K562 (cell line): ENCODE results near the gene LRRC8C. TPM values are rescaled to one million over a fixed set of nuclear protein-coding genes. Genes with fewer than 3 reads are reported as not detected.

Experiments used
- ATAC-seq: fragments of 200-7000 bp; cut with Tn5 transposase; 3 replicates; pipeline ENCODE4 v1.9.1; 2020; ENCODE audit warnings: moderate library complexity
- BruUV-seq: library from RNA; stranded (reverse); fragments of 400-500 nt; replicated peaks from 2 replicates; lab custom pipeline; 2021; lab: Mats Ljungman, UMichigan
- CTCF ChIA-PET: fragments of 300-600 bp; formaldehyde crosslinking; extraction: SDS; loops from one replicate; lab custom pipeline; 2021; ENCODE audit warnings: low intra/inter-chr PET ratio; lab: Yijun Ruan, JAX
- POLR2A ChIA-PET: fragments of 300-600, 350-650 bp; sonication (Branson Sonifier 250); formaldehyde crosslinking; extraction: SDS; loops from one replicate; lab custom pipeline; 2021; ENCODE audit warnings: antibody characterized with exemption, inconsistent platforms; lab: Yijun Ruan, JAX
- DNase-seq, 4 experiments: peaks; one replicate each; pipeline versions ENCODE4 v3.0.0 to v3.0.0-alpha.2; 2011 to 2018; ENCODE audit warnings: low spot score in 3 of 4, mixed read lengths in 3 of 4; ENCODE audit errors: extremely low read depth in 1 of 4
- FAIRE-seq: peaks from 2 replicates; lab custom pipeline; 2011; peaks lifted over from hg19 to GRCh38; lab: Jason Lieb, UNC
- H2AFZ ChIP-seq: 2 replicates; pipeline ENCODE4 v1.6.0; 2011; ENCODE audit warnings: low read depth, low read length, control low read depth, inconsistent platforms
- H3K27ac ChIP-seq: fragments of 200-600 bp; 3 replicates; pipeline ENCODE4 v1.8.0; 2011; ENCODE audit warnings: low read depth, mild to moderate bottlenecking, control low read depth, inconsistent platforms, low read length, moderate library complexity, mixed read lengths; ENCODE audit errors: extremely low read depth
- H3K27me3 ChIP-seq, 2 experiments: fragments of 300-600 bp in 1 of 2; 2 replicates in 1 of 2; 3 replicates in 1 of 2; pipeline versions ENCODE4 v1.6.0 to v1.8.0; 2011; ENCODE audit warnings: inconsistent platforms in 2 of 2, low read length in 2 of 2, mild to moderate bottlenecking in 1 of 2, mixed read lengths in 1 of 2, moderate library complexity in 1 of 2; ENCODE audit not compliant: control insufficient read depth in 2 of 2, insufficient read depth in 2 of 2
- H3K36me3 ChIP-seq: fragments of 300-600 bp; 3 replicates; pipeline ENCODE4 v1.8.0; 2011; ENCODE audit warnings: mild to moderate bottlenecking, low read length, inconsistent platforms; ENCODE audit not compliant: control insufficient read depth, insufficient read depth
- H3K4me1 ChIP-seq, 2 experiments: fragments of 200-600 bp in 1 of 2; replicated peaks in 1 of 2; 2 replicates in 1 of 2; 3 replicates in 1 of 2; pipeline versions ENCODE4 v1.5.1 to v1.8.0; 2011; ENCODE audit warnings: inconsistent platforms in 2 of 2, low read length in 2 of 2, mild to moderate bottlenecking in 1 of 2, mixed read lengths in 1 of 2, moderate library complexity in 1 of 2; ENCODE audit not compliant: control insufficient read depth in 2 of 2, insufficient read depth in 2 of 2
- H3K4me2 ChIP-seq: 2 replicates; pipeline ENCODE4 v1.6.1; 2011; ENCODE audit warnings: low read length, control low read depth, inconsistent platforms, mixed read lengths; ENCODE audit not compliant: insufficient read depth
- H3K4me3 ChIP-seq: fragments of 200-600 bp; sonication (generic), shearing (Covaris generic); 2 replicates; pipeline ENCODE4 v1.5.1; 2016; ENCODE audit warnings: control low read depth, inconsistent platforms
- H3K79me2 ChIP-seq: fragments of 200-600 bp; 3 replicates; pipeline ENCODE4 v1.8.0; 2011; ENCODE audit warnings: low read length, inconsistent platforms; ENCODE audit not compliant: control insufficient read depth, insufficient read depth
- H3K9ac ChIP-seq, 2 experiments: 2 replicates each; pipeline versions ENCODE4 v1.6.0 to v1.6.1; 2011; ENCODE audit warnings: low read depth in 2 of 2, low read length in 2 of 2, control low read depth in 1 of 2, inconsistent platforms in 1 of 2, mild to moderate bottlenecking in 1 of 2, mixed read lengths in 1 of 2; ENCODE audit not compliant: insufficient read depth in 1 of 2
- H3K9me1 ChIP-seq: one replicate; pipeline ENCODE4 v1.6.0; 2011; ENCODE audit warnings: inconsistent platforms, mild to moderate bottlenecking, low read length, moderate library complexity; ENCODE audit not compliant: control insufficient read depth, insufficient read depth
- H3K9me3 ChIP-seq: replicated peaks from 2 replicates; pipeline ENCODE4 v1.5.1; 2011; ENCODE audit warnings: low read depth, low read length, inconsistent platforms; ENCODE audit not compliant: control insufficient read depth, insufficient read depth
- H4K20me1 ChIP-seq: replicated peaks from 2 replicates; pipeline ENCODE4 v1.6.1; 2011; ENCODE audit warnings: low read length, inconsistent platforms, mixed read lengths; ENCODE audit not compliant: control insufficient read depth, insufficient read depth
- BMI1 ChIP-seq: fragments of 150-350 bp; IDR thresholded peaks from 2 replicates; pipeline ENCODE4 v1.6.1; 2014; ENCODE audit warnings: low read length
- FOS ChIP-seq: IDR thresholded peaks from 3 replicates; pipeline ENCODE4 v1.6.1; 2011; ENCODE audit not compliant: insufficient read length; ENCODE audit errors: extremely low read depth
- GATA2 ChIP-seq: sonication (generic); formaldehyde crosslinking; IDR thresholded peaks from 2 replicates; pipeline ENCODE4 v1.4.0; 2020; ENCODE audit warnings: mild to moderate bottlenecking, missing genetic modification reagents
- RBM39 ChIP-seq: fragments of 200-400 bp; formaldehyde crosslinking; optimal IDR thresholded peaks from 2 replicates; pipeline ENCODE3; 2018; ENCODE audit warnings: low read depth, low read length
- SIRT6 ChIP-seq: IDR thresholded peaks from one replicate; pipeline ENCODE4 v1.6.1; 2012; ENCODE audit warnings: low read depth, mild to moderate bottlenecking, control low read depth, inconsistent platforms, low read length, moderate library complexity
- SMAD4 ChIP-seq: fragments of 250-450 bp; sonication (Bioruptor Pico); conservative IDR thresholded peaks from 2 replicates; pipeline ENCODE4 v1.8.0; 2021; ENCODE audit warnings: inconsistent platforms, mild to moderate bottlenecking, moderate library complexity
- TEAD4 ChIP-seq, 2 experiments: sonication (generic) in 1 of 2; formaldehyde crosslinking in 1 of 2; IDR thresholded peaks; 2 replicates each; pipeline versions ENCODE4 v1.6.1 to v1.8.0; 2012 to 2022; ENCODE audit warnings: borderline replicate concordance in 1 of 2, inconsistent platforms in 1 of 2, low read length in 1 of 2, mild to moderate bottlenecking in 1 of 2, missing genetic modification reagents in 1 of 2
- U2AF2 ChIP-seq: fragments of 200-400 bp; formaldehyde crosslinking; optimal IDR thresholded peaks from 2 replicates; pipeline ENCODE3; 2017; ENCODE audit warnings: low read depth, mild to moderate bottlenecking, low read length
- ZNF133 ChIP-seq: fragments of 250-450 bp; sonication (Bioruptor Pico); IDR thresholded peaks from 2 replicates; pipeline ENCODE4 v1.4.0; 2020; ENCODE audit warnings: mild to moderate bottlenecking
- ZNF764 ChIP-seq: fragments of 250-450 bp; sonication (Bioruptor Pico); IDR thresholded peaks from 2 replicates; pipeline ENCODE4 v1.4.0; 2020; ENCODE audit warnings: low read depth, mild to moderate bottlenecking, moderate library complexity
- ZSCAN32 ChIP-seq: fragments of 450-650 bp; formaldehyde crosslinking; IDR thresholded peaks from 2 replicates; pipeline ENCODE4 v1.4.0; 2020; ENCODE audit warnings: mild to moderate bottlenecking, moderate library complexity
- WGBS: fragments of 100-300 bp; shearing (Covaris generic); methylation state at CpG from one replicate; pipeline ENCODE4 v1.1.6; 2016; ENCODE audit warnings: low coverage, mixed read lengths; ENCODE audit not compliant: insufficient coverage; ENCODE audit errors: missing lambda C conversion rate; 5-methylcytosine and 5-hydroxymethylcytosine counted together
- in situ Hi-C: fragments of 300-500 bp; cut with MboI; formaldehyde crosslinking; loops from 4 replicates; pipeline ENCODE4 v1.15.0; 2018; ENCODE audit warnings: inconsistent platforms, mixed read lengths
- intact Hi-C: fragments of 100-400 bp; cut with micrococcal nuclease; formaldehyde crosslinking; loops from 2 replicates; pipeline ENCODE4 v1.14.2; 2022
- polyA plus RNA-seq, 8 experiments: library from polyadenylated mRNA; depleted of rRNA in 4 of 8; stranded (reverse) in 5 of 8; unstranded in 3 of 8; fragments of >200 nt; fragmentation: Nextera tagmentation in 2 of 8; fragmentation: Illumina TruSeq in 1 of 8; extraction: Ambion mirVana in 2 of 8; extraction: Trizol in 1 of 8; gene quantifications; 2 replicates each; pipeline versions ENCODE4 v1.2.1 to v1.2.3, GENCODE V29; 2011 to 2014; ENCODE audit warnings: inconsistent platforms in 1 of 8, missing spikeins in 1 of 8
- total RNA-seq, 7 experiments: library from RNA; depleted of rRNA in 6 of 7; stranded (reverse); fragments of >200 nt in 6 of 7; fragmentation: Illumina TruSeq in 2 of 7; extraction: Trizol in 2 of 7; gene quantifications; 2 replicates each; pipeline versions ENCODE4 v1.2.1 to v1.2.3, GENCODE V29; 2011 to 2021; ENCODE audit warnings: low replicate concordance in 1 of 7
- TF ChIP-seq, protein P1 (sequence below): sonication (generic); formaldehyde crosslinking; IDR thresholded peaks from 2 replicates; pipeline ENCODE4 v1.8.0; 2023; ENCODE audit warnings: mild to moderate bottlenecking, missing genetic modification reagents

Gene LRRC8C
- total and polyA plus RNA-seq, 9 of the 15 experiments (the other 6 are each of a cell fraction or from before 2014, with no cell fraction given) = 1.00 to 12.5 (median 4.5) TPM

DNA sequence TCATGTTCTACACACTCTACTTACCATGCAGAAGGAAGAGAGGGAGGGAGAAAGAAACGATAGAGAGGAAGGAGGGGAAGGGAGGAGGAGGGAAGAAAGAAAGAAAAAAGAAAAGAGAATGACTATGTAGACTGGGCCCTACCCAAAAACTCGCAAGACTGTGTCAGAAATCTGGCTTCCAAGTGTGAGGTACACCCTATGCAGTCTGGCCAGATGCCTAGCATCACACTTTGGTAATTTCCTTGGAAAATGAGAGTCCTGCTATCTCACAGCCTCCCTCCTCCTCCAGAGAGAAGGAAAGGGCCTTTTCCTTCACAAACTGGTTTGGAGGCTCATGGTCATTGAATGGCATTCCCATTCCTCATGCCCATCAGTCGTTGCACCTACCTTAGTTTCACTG, 101.5 kb downstream of the LRRC8C start:
- Histone ChIP-seq H4K20me1 (no peaks in the 10 kb centered on the region), H3K4me3 (no peak overlapping the region), H3K4me2 (no peak overlapping the region), H3K4me1 (peaks cover 4 to 11% of the 10 kb centered on the region in 2 experiments; a peak in 2 of 5 replicates), H3K9me3 (no peaks in the 10 kb centered on the region), H2AFZ (no peak overlapping the region), H3K9ac (no peak overlapping the region), H3K36me3 (no peaks in the 10 kb centered on the region), H3K27ac (no peak overlapping the region), H3K79me2 (no peaks in the 10 kb centered on the region), H3K9me1 (no peaks in the 10 kb centered on the region), H3K27me3 (no peaks in the 10 kb centered on the region)
- intact Hi-C loops (no loop called here), in situ Hi-C loops (no loop called here)
- BruUV-seq = no TSS peak
- ChIA-PET POLR2A (no interaction called here), CTCF (no interaction called here)
- WGBS = 16% methylated on average over 3 of the region's 3 CpGs
- DNase-seq (no peak), ATAC-seq (no peak), FAIRE-seq (no peak)
- TF ChIP-seq RBM39 = no peak

GRCh38 chr1:89735479-89735878, 102.6 kb downstream of the LRRC8C start:
- no peaks in the 10 kb centered on the region for H4K20me1 ChIP-seq
- intact Hi-C loops = no loop called here
- in situ Hi-C loops = no loop called here
- no peak overlapping the region for H3K9ac ChIP-seq
- H3K4me3 ChIP-seq = no peak overlapping the region
- POLR2A ChIA-PET = interaction anchor here (0.9 to 1.1 kb wide), 2 partner anchors 9 to 21 kb away, joined by 3 read pairs; no protein-coding TSS in a partner anchor
- CTCF ChIA-PET = no interaction called here
- no peak overlapping the region for H3K4me2 ChIP-seq
- no peaks in the 10 kb centered on the region for H3K9me3 ChIP-seq
- TF ChIP-seq U2AF2 (no peak), BMI1 (no peak), TEAD4 (IDR thresholded peaks at IDR 0.05; ENCODE audit: low read length) (no peak), TEAD4 (CRISPR knock-in tag; IDR thresholded peaks at IDR 0.05; ENCODE audit: borderline replicate concordance) (no peak), SIRT6 (no peak), ZNF133 (CRISPR knock-in tag) (no peak), ZSCAN32 (no peak), SMAD4 (CRISPR knock-in tag) (no peak), ZNF764 (CRISPR knock-in tag) (no peak), FOS (no peak), GATA2 (no peak)
- TF ChIP-seq, protein P1, sequence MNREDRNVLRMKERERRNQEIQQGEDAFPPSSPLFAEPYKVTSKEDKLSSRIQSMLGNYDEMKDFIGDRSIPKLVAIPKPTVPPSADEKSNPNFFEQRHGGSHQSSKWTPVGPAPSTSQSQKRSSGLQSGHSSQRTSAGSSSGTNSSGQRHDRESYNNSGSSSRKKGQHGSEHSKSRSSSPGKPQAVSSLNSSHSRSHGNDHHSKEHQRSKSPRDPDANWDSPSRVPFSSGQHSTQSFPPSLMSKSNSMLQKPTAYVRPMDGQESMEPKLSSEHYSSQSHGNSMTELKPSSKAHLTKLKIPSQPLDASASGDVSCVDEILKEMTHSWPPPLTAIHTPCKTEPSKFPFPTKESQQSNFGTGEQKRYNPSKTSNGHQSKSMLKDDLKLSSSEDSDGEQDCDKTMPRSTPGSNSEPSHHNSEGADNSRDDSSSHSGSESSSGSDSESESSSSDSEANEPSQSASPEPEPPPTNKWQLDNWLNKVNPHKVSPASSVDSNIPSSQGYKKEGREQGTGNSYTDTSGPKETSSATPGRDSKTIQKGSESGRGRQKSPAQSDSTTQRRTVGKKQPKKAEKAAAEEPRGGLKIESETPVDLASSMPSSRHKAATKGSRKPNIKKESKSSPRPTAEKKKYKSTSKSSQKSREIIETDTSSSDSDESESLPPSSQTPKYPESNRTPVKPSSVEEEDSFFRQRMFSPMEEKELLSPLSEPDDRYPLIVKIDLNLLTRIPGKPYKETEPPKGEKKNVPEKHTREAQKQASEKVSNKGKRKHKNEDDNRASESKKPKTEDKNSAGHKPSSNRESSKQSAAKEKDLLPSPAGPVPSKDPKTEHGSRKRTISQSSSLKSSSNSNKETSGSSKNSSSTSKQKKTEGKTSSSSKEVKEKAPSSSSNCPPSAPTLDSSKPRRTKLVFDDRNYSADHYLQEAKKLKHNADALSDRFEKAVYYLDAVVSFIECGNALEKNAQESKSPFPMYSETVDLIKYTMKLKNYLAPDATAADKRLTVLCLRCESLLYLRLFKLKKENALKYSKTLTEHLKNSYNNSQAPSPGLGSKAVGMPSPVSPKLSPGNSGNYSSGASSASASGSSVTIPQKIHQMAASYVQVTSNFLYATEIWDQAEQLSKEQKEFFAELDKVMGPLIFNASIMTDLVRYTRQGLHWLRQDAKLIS (CRISPR knock-in tag) = no peak
- BruUV-seq = no TSS peak
- peaks cover 4 to 12% of the 10 kb centered on the region in 2 experiments; a peak in 3 of 5 replicates for H3K4me1 ChIP-seq
- H3K79me2 ChIP-seq = no peaks in the 10 kb centered on the region
- H3K9me1 ChIP-seq = no peaks in the 10 kb centered on the region
- H3K27ac ChIP-seq = no peak overlapping the region
- ATAC-seq (no peak), DNase-seq (no peak), FAIRE-seq (no peak)
- 62% methylated on average over 1 of the region's 1 CpG for WGBS
- no peaks in the 10 kb centered on the region for H3K27me3 ChIP-seq
- H3K36me3 ChIP-seq = no peaks in the 10 kb centered on the region
- no peak overlapping the region for H2AFZ ChIP-seq
